Urinary bladder (tissue), 4 donors: ENCODE data around the gene ERICH2. TPM values are rescaled to one million over a fixed set of nuclear protein-coding genes. Genes with fewer than 3 reads are reported as not detected.

Experiments
- DNase-seq: peaks from one replicate; pipeline ENCODE4 v3.0.0-alpha.2; 2015; ENCODE audit errors: extremely low spot score
- H3K27ac ChIP-seq: one replicate; pipeline ENCODE4 v1.5.1; 2013; ENCODE audit warnings: low read depth, mild to moderate bottlenecking, moderate library complexity
- H3K36me3 ChIP-seq: one replicate; pipeline ENCODE4 v1.6.1; 2013; ENCODE audit warnings: mild to moderate bottlenecking, moderate library complexity; ENCODE audit not compliant: insufficient read depth
- H3K4me1 ChIP-seq: one replicate; pipeline ENCODE4 v1.6.1; 2013; ENCODE audit warnings: mild to moderate bottlenecking, moderate library complexity; ENCODE audit not compliant: insufficient read depth
- H3K4me3 ChIP-seq: one replicate; pipeline ENCODE4 v1.5.1; 2013; ENCODE audit warnings: low read depth, low read length
- WGBS: extraction: QIAGEN DNeasy Blood & Tissue Kit; methylation state at CpG from one replicate; pipeline ENCODE4 v1.1.7; 2013; 5-methylcytosine and 5-hydroxymethylcytosine counted together
- polyA plus RNA-seq: library from polyadenylated mRNA; stranded (reverse); fragments of 200-250 nt; gene quantifications from one replicate; pipeline ENCODE4 v1.2.3, GENCODE V29; 2013
- total RNA-seq: library from RNA; depleted of rRNA; stranded (reverse); fragments of >200 nt; gene quantifications from one replicate; pipeline ENCODE4 v1.2.3, GENCODE V29; 2014
- donor health status: healthy with polysubstance abuse.
- donor health status: healthy.

ERICH2 gene
- total and polyA plus RNA-seq, 2 donors, result 0.77 TPM; not detected in 1

DNA sequence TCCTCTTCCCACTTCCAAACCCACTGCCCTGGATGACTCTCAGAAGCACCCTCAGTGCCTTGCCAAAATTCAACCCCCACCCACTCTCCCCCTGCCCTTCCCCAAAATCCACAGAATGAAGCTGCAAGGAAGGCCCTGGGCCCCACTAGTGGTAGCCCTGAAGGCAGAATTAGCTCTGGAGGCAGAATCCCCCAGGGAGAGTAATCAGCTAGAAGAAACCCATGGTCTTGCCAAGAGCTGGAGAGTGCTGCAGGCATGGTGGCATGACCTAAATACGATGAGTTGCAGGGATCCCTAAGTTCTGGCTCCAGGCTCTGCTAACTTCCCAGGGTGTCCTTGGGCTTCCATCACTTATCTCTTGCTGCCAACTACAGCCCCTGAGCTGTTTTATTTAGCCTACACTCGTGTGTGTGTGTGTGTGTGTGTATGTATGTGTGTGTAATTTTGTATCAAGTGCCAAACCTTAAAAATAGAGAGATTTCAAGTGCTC, 54.4 kb downstream of the ERICH2 start:
- Histone ChIP-seq H3K4me1 (no peaks in the 10 kb centered on the region), H3K4me3 (no peak overlapping the region), H3K27ac (no peak overlapping the region), H3K36me3 (no peaks in the 10 kb centered on the region)
- 52% methylated on average over 2 of the region's 2 CpGs for WGBS
- no peak for DNase-seq

DNA sequence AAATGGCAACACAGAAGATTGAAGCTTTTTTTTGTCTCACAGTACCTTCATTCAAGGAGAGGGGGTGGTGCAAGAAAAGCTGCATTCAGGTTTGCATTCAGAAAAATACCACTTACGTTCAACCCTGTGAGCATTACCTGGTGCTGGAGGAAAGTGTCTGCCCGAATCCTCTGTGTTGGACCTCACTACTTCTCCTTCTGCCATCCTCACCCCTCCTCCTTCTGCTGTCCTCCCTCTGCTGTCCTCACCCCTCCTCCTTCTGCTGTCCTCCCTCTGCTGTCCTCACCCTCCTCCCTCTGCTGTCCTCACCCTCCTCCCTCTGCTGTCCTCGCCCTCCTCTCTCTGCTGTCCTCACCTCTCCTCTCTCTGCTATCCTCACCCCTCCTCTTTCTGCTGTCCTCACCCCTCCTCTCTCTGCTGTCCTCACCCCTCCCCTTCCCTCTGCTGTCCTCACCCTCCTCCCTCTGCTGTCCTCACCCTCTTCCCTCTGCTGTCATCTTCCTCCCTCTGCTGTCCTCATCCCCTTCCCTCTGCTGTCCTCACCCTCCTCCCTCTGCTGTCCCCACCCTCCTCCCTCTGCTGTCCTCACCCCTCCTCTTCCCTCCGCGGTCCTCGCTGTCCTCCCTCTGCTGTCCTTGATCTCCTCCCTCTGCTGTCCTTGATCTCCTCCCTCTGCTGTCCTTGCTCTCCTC, 57.8 kb downstream of the ERICH2 start:
- H3K4me1 ChIP-seq, result no peaks in the 10 kb centered on the region

DNA sequence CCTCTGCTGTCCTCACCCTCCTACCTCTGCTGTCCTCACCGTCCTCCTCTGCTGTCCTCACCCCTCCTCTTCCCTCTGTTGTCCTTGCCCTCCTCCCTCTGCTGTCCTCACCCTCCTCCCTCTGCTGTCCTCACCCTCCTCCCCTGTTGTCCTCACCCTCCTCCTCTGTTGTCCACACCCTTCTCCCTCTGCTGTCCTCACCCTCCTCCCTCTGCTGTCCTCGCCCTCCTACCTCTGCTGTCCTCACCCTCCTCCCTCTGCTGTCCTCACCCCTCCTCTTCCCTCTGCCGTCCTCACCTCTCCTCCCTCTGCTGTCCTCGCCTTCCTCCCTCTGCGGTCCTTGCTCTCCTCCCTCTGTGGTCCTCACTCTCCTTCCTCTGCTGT, 58.3 kb downstream of the ERICH2 start:
- DNase-seq, result no peak
- 79% methylated on average over 5 of the region's 5 CpGs for WGBS
- no peaks in the 10 kb centered on the region for H3K4me1 ChIP-seq

More for the DNA sequence above, 57.8 kb downstream of the ERICH2 start:
- WGBS, result 85% methylated on average over 6 of the region's 6 CpGs
- DNase-seq, result no peak
- H3K27ac ChIP-seq, result no peak overlapping the region
- no peak overlapping the region for H3K4me3 ChIP-seq
- H3K36me3 ChIP-seq, result no peaks in the 10 kb centered on the region

DNA sequence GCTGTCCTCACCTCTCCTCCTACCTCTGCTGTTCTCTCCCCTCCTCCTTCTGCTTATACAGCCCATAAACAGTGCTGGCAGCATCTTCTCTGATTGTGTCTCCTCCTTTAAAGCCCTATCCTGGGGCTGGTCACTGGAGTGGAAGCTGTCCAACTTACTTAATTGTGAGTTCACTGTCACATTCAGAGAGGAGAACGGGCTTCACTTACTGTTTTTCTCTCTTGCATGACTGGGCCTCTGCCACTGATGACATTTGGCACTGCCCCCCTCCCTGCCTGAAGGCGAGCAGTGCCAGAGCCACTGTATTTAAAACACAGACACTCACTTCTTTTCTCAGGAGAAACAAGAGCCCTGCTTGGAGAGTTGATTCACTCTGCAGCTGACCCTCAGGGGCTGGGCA, 58.9 kb downstream of the ERICH2 start:
- Histone ChIP-seq H3K4me3 (no peak overlapping the region), H3K27ac (no peak overlapping the region), H3K36me3 (no peaks in the 10 kb centered on the region), H3K4me1 (no peaks in the 10 kb centered on the region)
- DNase-seq, result no peak
- WGBS, result 61% methylated on average over 2 of the region's 2 CpGs

More for the DNA sequence above, 58.3 kb downstream of the ERICH2 start:
- H3K36me3 ChIP-seq, result no peaks in the 10 kb centered on the region
- H3K27ac ChIP-seq, result no peak overlapping the region
- H3K4me3 ChIP-seq, result no peak overlapping the region

DNA sequence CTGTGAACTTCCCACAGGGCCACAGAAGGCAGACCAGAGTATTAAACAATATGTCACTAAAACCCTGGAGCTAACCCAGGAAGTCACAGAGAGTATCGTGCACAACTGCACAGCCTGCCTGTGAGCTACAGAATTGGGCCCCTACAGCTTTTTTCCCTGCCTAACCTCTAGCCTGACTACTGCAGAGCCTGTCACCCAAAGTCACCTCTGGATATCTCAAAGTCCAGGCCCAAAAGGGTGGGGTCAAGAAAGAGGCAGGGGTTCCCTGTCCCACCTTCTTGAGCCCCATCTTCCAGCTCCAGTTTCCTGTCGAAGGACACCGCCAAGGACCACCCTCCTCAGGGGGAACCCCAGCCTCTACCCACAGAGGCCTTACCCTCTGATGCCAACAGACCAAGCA, 60.0 kb downstream of the ERICH2 start:
- Histone ChIP-seq H3K4me3 (no peak overlapping the region), H3K27ac (no peak overlapping the region), H3K4me1 (no peaks in the 10 kb centered on the region), H3K36me3 (no peaks in the 10 kb centered on the region)
- WGBS, result 82% methylated on average over 3 of the region's 3 CpGs
- no peak for DNase-seq

DNA sequence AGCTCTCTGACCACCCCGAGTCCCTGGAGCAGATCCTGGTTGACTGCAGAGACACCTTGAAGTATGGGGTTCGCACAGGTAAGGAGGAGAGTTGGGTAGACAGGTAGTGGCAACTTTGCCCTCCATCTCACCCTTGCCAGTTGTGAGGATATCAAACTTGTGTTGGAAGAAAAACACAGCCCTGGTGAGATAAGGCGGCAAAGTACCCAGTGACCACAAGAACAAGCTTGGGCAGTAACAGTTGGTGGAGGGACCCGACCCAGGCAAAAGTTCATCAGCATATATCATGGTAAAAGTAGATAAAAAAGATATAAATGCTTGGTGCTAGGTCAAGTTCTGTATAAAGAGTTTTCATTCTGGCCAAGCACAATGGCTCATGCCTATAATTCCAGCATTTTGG, 60.9 kb downstream of the ERICH2 start:
- Histone ChIP-seq H3K36me3 (no peaks in the 10 kb centered on the region), H3K4me3 (no peak overlapping the region), H3K27ac (no peak overlapping the region), H3K4me1 (no peaks in the 10 kb centered on the region)
- no peak for DNase-seq
- WGBS, result 91% methylated on average over 4 of the region's 4 CpGs

DNA sequence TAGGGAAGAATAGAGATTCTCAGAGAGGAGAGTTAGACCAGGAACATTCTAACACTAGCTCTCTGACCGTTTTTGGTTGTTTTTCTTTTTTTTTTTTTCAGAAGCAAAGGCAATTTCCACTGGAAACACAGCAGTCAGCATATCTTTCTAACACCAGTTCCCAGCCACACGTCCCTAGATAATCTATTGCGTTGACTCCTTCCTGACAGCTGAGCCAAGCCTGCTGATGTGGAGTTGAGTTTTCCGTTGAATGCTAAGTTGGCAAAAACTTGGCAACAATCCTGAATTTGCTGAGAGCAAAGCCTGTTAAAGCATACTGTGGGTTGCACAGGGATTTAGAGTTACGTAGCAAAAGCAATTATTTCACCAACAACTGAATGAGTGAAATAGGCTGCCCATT, 65.8 kb downstream of the ERICH2 start:
- Histone ChIP-seq H3K36me3 (no peaks in the 10 kb centered on the region), H3K4me1 (no peaks in the 10 kb centered on the region), H3K27ac (no peak overlapping the region), H3K4me3 (no peak overlapping the region)
- DNase-seq, result no peak
- WGBS, result 28% methylated on average over 5 of the region's 5 CpGs

DNA sequence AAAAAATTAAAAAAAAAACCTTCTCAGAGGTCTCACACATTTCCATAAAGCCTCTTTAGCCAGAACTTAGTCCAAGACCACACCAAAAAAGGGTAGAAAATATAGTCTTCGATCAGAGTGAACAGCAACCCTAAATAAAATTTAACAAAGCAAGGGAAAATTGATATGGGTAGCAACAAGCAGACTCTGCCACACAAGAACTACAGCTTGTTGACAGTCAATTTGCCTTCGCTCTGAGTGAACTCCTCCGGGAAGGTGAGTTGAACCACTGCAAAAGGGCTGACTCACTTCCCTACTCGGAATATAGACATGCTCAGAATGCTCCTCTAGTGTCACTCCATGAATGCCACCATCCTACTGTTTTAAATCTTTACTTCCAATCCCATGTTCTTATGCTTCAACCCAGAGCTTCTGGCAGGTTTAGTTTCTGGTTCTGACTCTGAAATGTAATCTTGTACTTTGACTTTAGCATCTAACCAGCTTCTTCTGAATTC, 70.6 kb downstream of the ERICH2 start:
- DNase-seq, result no peak
- no peaks in the 10 kb centered on the region for H3K36me3 ChIP-seq
- no peaks in the 10 kb centered on the region for H3K4me1 ChIP-seq
- H3K4me3 ChIP-seq, result no peak overlapping the region
- H3K27ac ChIP-seq, result no peak overlapping the region
- 87% methylated on average over 4 of the region's 4 CpGs for WGBS

DNA sequence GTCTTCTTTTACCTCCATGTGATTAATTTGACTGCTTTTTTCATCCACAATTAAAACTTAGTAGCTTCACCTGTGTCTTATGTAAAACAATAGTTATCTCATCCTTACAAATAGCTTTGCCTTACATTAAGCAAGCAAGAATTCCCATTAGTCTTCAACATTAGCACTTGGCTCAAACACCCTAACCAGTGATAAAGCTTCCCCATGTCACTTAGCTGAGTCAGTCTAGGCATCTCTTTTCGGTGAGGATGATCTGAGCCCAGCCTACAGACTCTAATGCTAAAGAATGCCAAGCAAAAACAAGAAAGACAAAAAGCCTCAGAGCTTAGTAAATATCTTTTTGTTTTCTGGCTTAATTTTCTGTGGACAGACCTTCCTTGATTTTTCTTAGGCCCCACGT, 72.6 kb downstream of the ERICH2 start:
- no peak for DNase-seq
- 71% methylated on average over 2 of the region's 2 CpGs for WGBS
- Histone ChIP-seq H3K4me3 (no peak overlapping the region), H3K27ac (no peak overlapping the region), H3K36me3 (no peaks in the 10 kb centered on the region), H3K4me1 (no peaks in the 10 kb centered on the region)

DNA sequence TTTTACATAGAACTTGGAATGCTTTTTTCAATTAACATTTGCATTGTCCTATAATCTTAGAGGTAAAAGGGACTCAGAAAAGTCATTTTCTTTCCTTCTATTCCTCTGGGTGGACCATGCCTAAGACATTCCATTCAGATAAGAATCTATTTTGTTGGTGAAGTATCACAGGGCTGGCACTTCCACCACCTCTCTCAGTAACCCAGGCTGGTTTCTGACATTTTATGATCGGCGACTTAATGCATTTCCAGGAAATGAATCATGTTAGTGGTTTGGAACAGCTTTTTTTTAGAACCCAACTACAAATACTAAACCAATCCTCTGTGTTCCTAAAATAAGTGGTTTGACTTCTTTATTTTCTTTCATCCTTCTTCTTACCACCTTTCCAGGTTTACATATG, 73.5 kb downstream of the ERICH2 start:
- Histone ChIP-seq H3K36me3 (no peaks in the 10 kb centered on the region), H3K27ac (no peak overlapping the region), H3K4me1 (no peaks in the 10 kb centered on the region), H3K4me3 (no peak overlapping the region)
- no peak for DNase-seq
- WGBS, result 53% methylated on average over 2 of the region's 2 CpGs

DNA sequence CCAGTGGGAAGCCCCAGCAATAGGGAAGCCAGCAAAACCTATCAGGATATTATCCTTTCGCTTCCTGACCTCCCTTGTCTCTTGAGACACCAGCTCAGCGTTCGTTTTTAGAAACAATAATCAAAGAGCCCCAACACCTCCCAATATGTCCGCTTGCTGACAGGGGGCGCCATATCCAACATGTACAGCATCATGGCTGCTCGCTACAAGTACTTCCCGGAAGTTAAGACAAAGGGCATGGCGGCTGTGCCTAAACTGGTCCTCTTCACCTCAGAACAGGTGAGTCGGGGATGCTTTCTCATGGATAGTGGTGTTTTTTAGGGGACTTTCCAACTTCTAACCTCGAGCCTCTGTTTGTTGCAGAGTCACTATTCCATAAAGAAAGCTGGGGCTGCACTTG, 75.2 kb downstream of the ERICH2 start:
- DNase-seq, result no peak
- no peaks in the 10 kb centered on the region for H3K36me3 ChIP-seq
- H3K4me3 ChIP-seq, result no peak overlapping the region
- H3K4me1 ChIP-seq, result no peaks in the 10 kb centered on the region
- no peak overlapping the region for H3K27ac ChIP-seq
- 83% methylated on average over 10 of the region's 10 CpGs for WGBS

DNA sequence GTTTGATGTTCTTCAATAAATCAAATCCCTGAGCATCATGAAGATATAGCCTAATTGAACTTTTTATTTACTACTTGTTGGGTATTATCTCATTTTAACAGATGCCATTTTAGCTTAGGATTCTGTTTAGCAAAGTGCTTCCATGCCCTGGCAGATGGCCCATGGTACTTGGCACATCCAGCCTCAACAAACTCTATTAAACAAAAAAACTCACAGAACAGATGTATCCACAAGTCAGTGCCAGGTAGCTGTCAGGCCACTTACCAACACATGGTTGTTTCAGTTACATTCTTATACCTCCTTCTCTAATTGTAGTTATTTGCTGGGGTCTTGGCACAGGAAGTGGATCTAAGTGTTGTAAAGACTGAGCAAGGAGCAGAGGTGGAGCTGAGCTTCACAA, 76.1 kb downstream of the ERICH2 start:
- Histone ChIP-seq H3K27ac (no peak overlapping the region), H3K4me1 (no peaks in the 10 kb centered on the region), H3K4me3 (no peak overlapping the region), H3K36me3 (no peaks in the 10 kb centered on the region)
- DNase-seq, result no peak

DNA sequence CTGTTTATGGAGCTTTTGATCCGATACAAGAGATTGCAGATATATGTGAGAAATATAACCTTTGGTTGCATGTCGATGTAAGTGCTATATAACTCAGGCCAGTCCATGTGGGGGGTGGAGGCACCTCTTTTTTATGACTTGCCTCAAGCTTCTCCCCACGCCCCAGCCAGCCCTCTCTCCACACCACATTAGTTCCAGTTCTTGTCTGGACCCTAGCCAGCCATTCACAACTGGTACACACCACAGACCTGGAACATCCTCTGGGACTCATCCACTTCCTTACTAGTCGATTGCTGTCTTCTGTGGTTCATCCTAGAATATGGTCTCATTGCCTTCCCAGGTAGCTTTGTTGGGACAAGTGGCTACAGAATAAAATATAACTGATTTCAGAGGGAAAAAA, 77.5 kb downstream of the ERICH2 start:
- Histone ChIP-seq H3K4me3 (no peak overlapping the region), H3K27ac (no peak overlapping the region), H3K4me1 (no peaks in the 10 kb centered on the region), H3K36me3 (no peaks in the 10 kb centered on the region)
- 63% methylated on average over 4 of the region's 4 CpGs for WGBS
- DNase-seq, result no peak
